Gastrocnemius medialis (tissue), 4 donors: ENCODE measurements around the gene PTPRE. TPM values are rescaled to one million over a fixed set of nuclear protein-coding genes. Genes with fewer than 3 reads are reported as not detected.

Experiments
- ATAC-seq, 2 donors: fragments of 150-250 bp; one replicate each; pipeline ENCODE4 v1.9.1; 2016
- DNase-seq, 2 donors: peaks; one replicate each; pipeline ENCODE4 v3.0.0-alpha.2; 2019
- H3K27ac ChIP-seq, 4 donors: fragments of 200-600 bp; sonication (generic); 1 replicate in 1 of 4; 2 replicates in 3 of 4; pipeline ENCODE4 v1.5.1; 2016 to 2018; ENCODE audit warnings: mild to moderate bottlenecking in 2 of 4, moderate library complexity in 1 of 4
- H3K27me3 ChIP-seq, 3 donors: fragments of 200-600 bp; sonication (generic) in 2 of 3; 1 replicate in 1 of 3; 2 replicates in 2 of 3; pipeline versions ENCODE4 v1.5.1 to v1.6.0; 2016 to 2019; ENCODE audit warnings: mild to moderate bottlenecking in 1 of 3, moderate library complexity in 1 of 3
- H3K36me3 ChIP-seq, 2 donors: fragments of 200-600 bp; sonication (generic) in 1 of 2; one replicate each; pipeline ENCODE4 v1.5.1; 2017 to 2018
- H3K4me1 ChIP-seq, 2 donors: fragments of 200-600 bp; sonication (generic) in 1 of 2; one replicate each; pipeline ENCODE4 v1.5.1; 2016 to 2017; ENCODE audit warnings: mild to moderate bottlenecking in 2 of 2
- H3K4me3 ChIP-seq, 4 donors: fragments of 200-600 bp; sonication (generic) in 3 of 4; 1 replicate in 1 of 4; 2 replicates in 3 of 4; pipeline ENCODE4 v1.5.1; 2016 to 2019; ENCODE audit warnings: mild to moderate bottlenecking in 2 of 4
- H3K9me3 ChIP-seq, 3 donors: fragments of 200-600 bp; sonication (generic) in 2 of 3; 1 replicate in 1 of 3; 2 replicates in 2 of 3; pipeline ENCODE4 v1.5.1; 2016 to 2019
- POLR2A ChIP-seq, 2 donors: fragments of 450-650 bp; IDR thresholded peaks; one replicate each; pipeline ENCODE4 v1.6.1; 2017; ENCODE audit warnings: antibody characterized with exemption in 2 of 2, mild to moderate bottlenecking in 2 of 2, moderate library complexity in 2 of 2
- in situ Hi-C, 4 donors: fragments of 200-750 bp; cut with MboI; loops; one replicate each; pipeline versions ENCODE4 v1.15.0 to v1.8.0; 2017; ENCODE audit warnings: low sequenced_read_pairs in 4 of 4
- intact Hi-C: fragments of 100-400 bp; cut with DNase I; formaldehyde crosslinking; loops from one replicate; pipeline ENCODE4 v1.15.1; 2023; ENCODE audit warnings: low total_unique reads
- total RNA-seq, 4 donors: library from RNA; depleted of rRNA; stranded (reverse); fragments of >200 nt; gene quantifications; one replicate each; pipeline versions ENCODE4 v1.1.0 to v1.2.3, GENCODE V29; 2016
- TF ChIP-seq, protein P1 (sequence below), 5 experiments: fragments of 450-650 bp in 3 of 5; fragments of 200-600 bp in 2 of 5; sonication (generic) in 2 of 5; IDR thresholded peaks in 4 of 5; conservative IDR thresholded peaks in 1 of 5; 1 replicate in 4 of 5; 2 replicates in 1 of 5; pipeline ENCODE4 v1.5.1; 2016 to 2019; ENCODE audit warnings: antibody characterized with exemption in 5 of 5, mild to moderate bottlenecking in 3 of 5, moderate library complexity in 3 of 5

Gene PTPRE
- total RNA-seq, 4 donors from 2014 or later = 0.97 to 2.2 (median 1.6) TPM

DNA sequence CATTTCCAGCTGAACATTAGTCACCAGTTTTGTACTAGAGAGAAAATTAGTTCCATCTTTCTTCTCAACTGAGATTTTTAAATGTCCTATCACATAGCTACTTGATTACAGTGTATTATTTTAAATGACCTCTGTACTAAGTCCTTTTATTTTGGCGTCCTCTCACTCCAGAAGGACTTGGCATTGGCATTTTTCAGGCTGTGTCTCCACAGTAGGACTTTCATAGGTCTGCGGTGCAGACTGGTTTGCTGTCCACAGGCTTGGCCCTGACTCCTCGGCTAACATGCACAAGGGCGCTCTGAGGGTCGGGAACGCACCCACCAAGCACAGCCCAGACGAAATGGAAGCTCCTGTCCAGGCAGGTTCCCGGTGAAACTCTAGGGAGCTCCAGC is 6.5 kb downstream of the PTPRE start:
- H3K27me3 ChIP-seq = no peaks in the 10 kb centered on the region
- H3K9me3 ChIP-seq = no peaks in the 10 kb centered on the region
- no peak overlapping the region for H3K4me3 ChIP-seq
- intact Hi-C loops = no loop called here
- peaks cover 0 to 4% of the 10 kb centered on the region in 2 donors for H3K4me1 ChIP-seq
- TF ChIP-seq, protein P1, sequence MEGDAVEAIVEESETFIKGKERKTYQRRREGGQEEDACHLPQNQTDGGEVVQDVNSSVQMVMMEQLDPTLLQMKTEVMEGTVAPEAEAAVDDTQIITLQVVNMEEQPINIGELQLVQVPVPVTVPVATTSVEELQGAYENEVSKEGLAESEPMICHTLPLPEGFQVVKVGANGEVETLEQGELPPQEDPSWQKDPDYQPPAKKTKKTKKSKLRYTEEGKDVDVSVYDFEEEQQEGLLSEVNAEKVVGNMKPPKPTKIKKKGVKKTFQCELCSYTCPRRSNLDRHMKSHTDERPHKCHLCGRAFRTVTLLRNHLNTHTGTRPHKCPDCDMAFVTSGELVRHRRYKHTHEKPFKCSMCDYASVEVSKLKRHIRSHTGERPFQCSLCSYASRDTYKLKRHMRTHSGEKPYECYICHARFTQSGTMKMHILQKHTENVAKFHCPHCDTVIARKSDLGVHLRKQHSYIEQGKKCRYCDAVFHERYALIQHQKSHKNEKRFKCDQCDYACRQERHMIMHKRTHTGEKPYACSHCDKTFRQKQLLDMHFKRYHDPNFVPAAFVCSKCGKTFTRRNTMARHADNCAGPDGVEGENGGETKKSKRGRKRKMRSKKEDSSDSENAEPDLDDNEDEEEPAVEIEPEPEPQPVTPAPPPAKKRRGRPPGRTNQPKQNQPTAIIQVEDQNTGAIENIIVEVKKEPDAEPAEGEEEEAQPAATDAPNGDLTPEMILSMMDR (IDR thresholded peaks at IDR 0.05 in 4 of 5, conservative IDR thresholded peaks at IDR 0.05 in 1 of 5) = no peak
- TF ChIP-seq POLR2A (IDR thresholded peaks at IDR 0.05) = no peak
- H3K27ac ChIP-seq = no peak overlapping the region
- DNase-seq (no peak), ATAC-seq (no peak)
- no peaks in the 10 kb centered on the region for H3K36me3 ChIP-seq
- in situ Hi-C loops = loop anchor here in 2 of 4 donors (5.0 kb wide), 1 partner anchor 99 kb away; no protein-coding TSS in a partner anchor

DNA sequence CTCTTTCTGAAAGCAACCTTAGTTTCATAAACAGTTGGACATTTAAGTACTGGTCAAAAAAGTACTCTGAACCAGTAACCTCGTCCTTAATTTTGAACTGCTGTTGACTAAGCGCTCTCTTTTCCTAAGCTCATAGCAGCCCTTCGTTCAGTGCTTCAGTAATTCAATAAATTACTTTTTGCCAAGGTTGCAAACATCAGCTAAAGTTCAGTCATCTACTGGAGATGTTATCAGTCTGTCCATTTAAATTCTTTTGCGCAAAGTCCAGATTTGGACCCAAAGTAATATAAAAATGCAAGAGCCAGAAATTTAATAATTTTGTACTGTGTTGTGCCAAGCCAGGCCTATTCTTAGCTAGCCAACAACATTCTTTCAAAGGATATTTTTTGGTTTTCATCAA is 8.4 kb downstream of the PTPRE start:
- no peak for DNase-seq
- no peak overlapping the region for H3K4me3 ChIP-seq
- no peak overlapping the region for H3K27ac ChIP-seq
- ATAC-seq = no peak
- no peak for TF ChIP-seq POLR2A (IDR thresholded peaks at IDR 0.05)
- TF ChIP-seq, protein P1 (IDR thresholded peaks at IDR 0.05 in 4 of 5, conservative IDR thresholded peaks at IDR 0.05 in 1 of 5) = no peak
- no peaks in the 10 kb centered on the region for H3K36me3 ChIP-seq
- H3K4me1 ChIP-seq = peaks cover 17 to 21% of the 10 kb centered on the region in 2 donors
- intact Hi-C loops = no loop called here
- no peaks in the 10 kb centered on the region for H3K27me3 ChIP-seq
- in situ Hi-C loops = no loop called here
- no peaks in the 10 kb centered on the region for H3K9me3 ChIP-seq

DNA sequence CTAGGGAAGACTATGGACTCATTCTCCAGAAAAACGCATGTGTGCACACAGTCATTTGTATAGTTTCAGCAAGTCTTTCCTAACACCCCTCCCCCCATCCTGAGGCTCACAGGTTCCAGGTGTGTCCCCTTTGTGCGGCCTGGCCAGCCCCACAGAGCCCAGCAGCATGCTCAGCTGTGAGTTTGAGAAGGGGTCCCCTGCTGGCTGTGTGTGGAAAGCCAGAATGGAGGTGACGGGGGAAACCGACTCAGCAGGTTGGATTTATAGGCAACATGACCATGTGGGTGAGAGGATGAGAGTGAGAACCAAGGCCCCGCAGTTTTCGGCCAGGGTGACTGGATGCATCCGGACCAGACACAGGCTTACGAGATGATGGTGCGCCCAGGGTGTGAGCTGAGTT is 9.9 kb downstream of the PTPRE start:
- H3K4me3 ChIP-seq = no peak overlapping the region
- no peak overlapping the region for H3K27ac ChIP-seq
- TF ChIP-seq, protein P1 (IDR thresholded peaks at IDR 0.05 in 4 of 5, conservative IDR thresholded peaks at IDR 0.05 in 1 of 5) = no peak
- TF ChIP-seq POLR2A (IDR thresholded peaks at IDR 0.05) = no peak
- H3K27me3 ChIP-seq = no peaks in the 10 kb centered on the region
- no peak for DNase-seq
- no peak for ATAC-seq
- no peaks in the 10 kb centered on the region for H3K9me3 ChIP-seq
- H3K4me1 ChIP-seq = peaks cover 28 to 30% of the 10 kb centered on the region in 2 donors
- no peaks in the 10 kb centered on the region for H3K36me3 ChIP-seq
- in situ Hi-C loops (no loop called here), intact Hi-C loops (no loop called here)

DNA sequence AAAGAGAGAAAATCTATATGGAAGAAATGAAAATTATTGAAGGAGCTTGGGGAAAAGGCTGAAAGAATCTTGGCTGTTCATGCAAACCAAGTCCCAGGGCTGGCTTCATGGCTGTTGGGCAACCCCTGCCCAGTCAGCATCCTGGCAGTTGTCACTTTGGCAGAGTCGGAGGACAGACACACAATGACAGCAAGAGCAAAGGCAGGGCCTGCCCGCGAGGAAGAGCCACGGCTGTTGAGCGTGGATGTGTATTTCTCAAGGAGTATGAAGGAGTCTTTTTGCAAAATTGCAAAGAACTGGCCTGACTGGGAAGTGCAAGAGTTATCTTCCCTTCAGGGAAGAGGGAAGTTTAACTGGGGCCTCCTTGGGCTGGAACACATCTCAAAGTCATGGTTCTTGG is 11.7 kb downstream of the PTPRE start:
- TF ChIP-seq POLR2A (IDR thresholded peaks at IDR 0.05) = no peak
- TF ChIP-seq, protein P1 (IDR thresholded peaks at IDR 0.05 in 4 of 5, conservative IDR thresholded peaks at IDR 0.05 in 1 of 5) = no peak
- in situ Hi-C loops = no loop called here

More for the DNA sequence above, 11.7 kb downstream of the PTPRE start:
- H3K4me1 ChIP-seq = peaks cover 40 to 46% of the 10 kb centered on the region in 2 donors
- no peaks in the 10 kb centered on the region for H3K9me3 ChIP-seq
- DNase-seq (peak; percentile 75 to 84), ATAC-seq (peak; percentile 75 to 84)
- intact Hi-C loops = no loop called here
- no peaks in the 10 kb centered on the region for H3K27me3 ChIP-seq
- H3K4me3 ChIP-seq = no peak overlapping the region
- H3K36me3 ChIP-seq = no peaks in the 10 kb centered on the region
- peak overlapping the region in 3 of 4 donors; percentile 26 to 65 (median 55) for H3K27ac ChIP-seq
